IPS-18a (cell line): ENCODE data around the gene SHF.
"Not testable (repeated sequence)": the region's sequence is repeated elsewhere in the genome, so short reads cannot be mapped to it uniquely, and the experiment has no call there.

Source experiments
- H3K27ac ChIP-seq: one replicate; pipeline ENCODE4 v1.5.1; 2013; ENCODE audit warnings: low read length
- H3K27me3 ChIP-seq: one replicate; pipeline ENCODE4 v1.6.1; 2013; ENCODE audit warnings: mild to moderate bottlenecking, low read length; ENCODE audit not compliant: control insufficient read depth, insufficient read depth
- H3K36me3 ChIP-seq: one replicate; pipeline ENCODE4 v1.6.1; 2013; ENCODE audit warnings: low read depth, low read length; ENCODE audit not compliant: control insufficient read depth
- H3K4me1 ChIP-seq: one replicate; pipeline ENCODE4 v1.6.1; 2013; ENCODE audit warnings: low read depth, low read length; ENCODE audit not compliant: control insufficient read depth
- H3K4me3 ChIP-seq: one replicate; pipeline ENCODE4 v1.5.1; 2013; ENCODE audit warnings: low read length
- H3K9ac ChIP-seq: one replicate; pipeline ENCODE4 v1.6.1; 2013; ENCODE audit warnings: mild to moderate bottlenecking, low read length, moderate library complexity
- H3K9me3 ChIP-seq: one replicate; pipeline ENCODE4 v1.6.1; 2013; ENCODE audit warnings: low read depth, low read length; ENCODE audit not compliant: control insufficient read depth

Gene SHF

DNA sequence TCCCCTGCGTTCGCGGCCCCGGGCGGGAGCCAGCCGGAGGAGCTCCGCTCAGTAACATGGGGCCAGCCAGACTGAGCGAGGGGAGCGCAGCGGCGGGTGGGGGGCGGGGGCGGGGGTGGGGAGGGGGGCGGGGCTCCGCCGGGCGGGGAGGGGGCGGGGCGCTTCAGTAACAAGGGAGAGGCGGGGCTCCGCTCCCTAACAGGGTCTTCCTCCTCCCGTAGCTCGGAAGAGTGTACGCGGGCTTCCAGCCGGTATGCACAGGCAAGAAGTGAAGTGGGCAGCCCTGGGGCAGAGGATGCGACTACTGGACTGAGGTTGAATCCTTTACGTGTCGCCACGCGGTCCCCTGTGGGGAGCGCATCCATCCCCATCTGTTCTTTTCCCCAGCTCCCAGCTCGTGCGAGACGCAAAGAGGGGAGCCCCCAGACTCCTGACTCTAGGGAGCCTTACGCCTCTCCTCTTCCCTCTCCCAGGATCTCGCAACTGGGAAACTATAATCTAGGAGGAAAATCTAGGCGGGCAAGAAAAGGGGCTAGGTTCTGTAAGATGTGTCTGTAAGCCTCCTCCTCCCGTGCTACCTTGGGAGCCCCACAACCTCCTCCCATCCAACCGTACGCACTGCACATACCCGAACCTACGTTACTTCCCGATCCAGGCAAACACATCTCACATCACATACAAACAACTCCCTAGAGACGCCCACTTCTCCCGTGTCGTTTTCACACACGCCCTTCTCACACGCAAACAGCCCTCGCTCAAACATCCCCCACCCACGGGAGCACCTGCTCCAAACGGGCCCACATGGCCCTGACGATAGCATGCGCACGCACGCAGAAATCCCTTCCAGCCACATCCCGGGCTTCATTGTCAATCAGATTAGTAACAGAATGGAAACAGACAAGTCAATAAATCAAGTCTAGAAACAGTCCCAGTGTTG, at the start of gene SHF:
Gene SHF, minus strand, starts transcription at position 73 of the 937 bp plus-strand sequence. Its CDS starts 15 bp downstream, at position 58.
- Histone ChIP-seq H3K27ac (no peak within 1 kb of the TSS), H3K27me3 (peaks cover 25% of the 10 kb centered on the region), H3K4me3 (peak within 1 kb of the TSS; percentile 88), H3K4me1 (peaks cover 23% of the 10 kb centered on the region), H3K9ac (peak within 1 kb of the TSS; percentile 64), H3K9me3 (no peaks in the 10 kb centered on the region), H3K36me3 (no peaks in the 10 kb centered on the region)

- not testable (repeated sequence) for H3K4me1 ChIP-seq, H3K4me3 ChIP-seq, H3K9ac ChIP-seq, H3K36me3 ChIP-seq, H3K27me3 ChIP-seq, H3K27ac ChIP-seq
- H3K9me3 ChIP-seq = peaks cover 22% of the 10 kb centered on the region
These were observed 49.0 kb upstream of the SHF start for GRCh38 chr15:45236806-45237205.

- Histone ChIP-seq H3K4me3 (no peak overlapping the region), H3K27ac (no peak overlapping the region), H3K27me3 (no peaks in the 10 kb centered on the region), H3K9ac (no peak overlapping the region), H3K9me3 (peaks cover 14% of the 10 kb centered on the region), H3K4me1 (no peaks in the 10 kb centered on the region), H3K36me3 (no peaks in the 10 kb centered on the region)
These were observed 46.9 kb upstream of the SHF start for GRCh38 chr15:45234562-45235235.

DNA sequence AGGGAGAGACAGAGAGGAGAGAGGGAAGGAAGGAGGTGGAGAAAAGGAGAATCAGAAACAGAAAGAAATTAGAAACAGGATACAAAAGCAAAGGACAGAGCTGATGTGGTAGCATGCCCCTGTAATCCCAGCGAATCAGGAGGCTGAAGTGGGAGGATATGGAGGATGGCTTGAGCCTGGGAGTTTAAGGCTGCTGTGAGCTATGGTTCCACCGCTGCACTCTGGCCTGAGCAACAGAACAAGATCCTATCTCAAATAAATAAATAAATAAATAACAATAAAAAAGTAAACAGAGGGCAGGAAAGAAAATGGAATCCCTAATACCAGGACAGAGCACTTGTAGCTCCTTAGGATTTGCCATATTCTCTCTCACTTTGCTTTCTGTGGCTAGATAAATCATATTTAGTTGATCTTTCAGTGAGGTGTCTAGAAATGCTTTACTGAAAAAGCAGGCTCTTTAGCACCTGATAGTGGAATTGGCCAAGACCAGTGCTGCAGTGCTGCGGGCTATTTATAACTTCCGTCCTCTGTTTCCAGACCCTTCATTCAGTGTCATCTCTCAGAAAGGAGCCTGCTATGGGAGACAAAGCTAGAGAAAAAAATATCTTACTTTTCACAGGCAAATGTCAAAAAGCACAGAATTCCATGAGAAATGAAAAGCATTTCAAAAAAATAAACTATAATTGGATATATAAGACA, 44.2 kb upstream of the SHF start:
- H3K4me3 ChIP-seq = no peak overlapping the region
- no peak overlapping the region for H3K27ac ChIP-seq
- H3K27me3 ChIP-seq = no peaks in the 10 kb centered on the region
- H3K9me3 ChIP-seq = peaks cover 8% of the 10 kb centered on the region
- H3K9ac ChIP-seq = no peak overlapping the region
- H3K36me3 ChIP-seq = no peaks in the 10 kb centered on the region
- H3K4me1 ChIP-seq = no peaks in the 10 kb centered on the region

GRCh38 chr15:45231132-45231531, 43.4 kb upstream of the SHF start:
- H3K9me3 ChIP-seq = peaks cover 8% of the 10 kb centered on the region
- H3K27me3 ChIP-seq = no peaks in the 10 kb centered on the region
- H3K27ac ChIP-seq = no peak overlapping the region
- H3K4me3 ChIP-seq = no peak overlapping the region
- no peaks in the 10 kb centered on the region for H3K4me1 ChIP-seq
- H3K9ac ChIP-seq = no peak overlapping the region
- no peaks in the 10 kb centered on the region for H3K36me3 ChIP-seq

DNA sequence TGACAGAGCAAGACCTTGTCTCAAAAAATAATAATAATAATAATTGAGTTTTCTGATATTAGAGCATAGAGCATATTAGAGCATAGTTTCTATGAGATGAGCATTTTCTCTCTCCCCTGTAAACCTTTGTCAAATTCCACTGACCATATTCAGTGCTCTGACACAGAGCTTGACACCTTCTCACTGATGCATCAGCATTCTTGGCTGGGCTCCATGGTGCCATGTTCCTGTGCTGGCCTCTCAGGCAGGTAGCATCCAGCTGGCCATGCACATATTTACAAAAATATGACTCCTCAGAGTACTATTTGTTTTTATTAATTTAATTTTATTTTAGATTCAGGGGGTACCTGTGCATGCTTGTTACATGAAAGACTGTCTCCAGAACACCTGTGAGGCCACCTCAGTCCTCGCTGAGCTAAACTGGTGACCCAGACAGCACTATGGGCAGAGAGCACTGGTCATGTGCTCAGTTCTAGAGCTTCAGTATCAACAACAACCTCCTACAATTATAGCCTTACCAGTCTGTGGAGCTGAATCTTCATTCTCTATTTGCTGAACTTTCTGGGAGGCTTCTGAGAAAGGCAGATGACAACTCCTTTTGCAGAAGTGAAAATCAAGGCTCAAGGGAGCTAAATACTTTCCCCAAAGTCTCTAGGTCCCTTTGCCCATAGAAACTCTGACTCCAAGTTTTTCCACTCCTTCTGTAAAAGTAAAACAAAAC, 42.6 kb upstream of the SHF start:
- no peaks in the 10 kb centered on the region for H3K36me3 ChIP-seq
- no peaks in the 10 kb centered on the region for H3K27me3 ChIP-seq
- H3K27ac ChIP-seq = no peak overlapping the region

GRCh38 chr15:45228931-45229330, 41.2 kb upstream of the SHF start:
- H3K27me3 ChIP-seq = no peaks in the 10 kb centered on the region
- H3K9ac ChIP-seq = no peak overlapping the region
- H3K4me3 ChIP-seq = no peak overlapping the region
- H3K4me1 ChIP-seq = no peaks in the 10 kb centered on the region
- H3K36me3 ChIP-seq = no peaks in the 10 kb centered on the region
- H3K9me3 ChIP-seq = peaks cover 3% of the 10 kb centered on the region
- no peak overlapping the region for H3K27ac ChIP-seq

More for the DNA sequence above, 42.6 kb upstream of the SHF start:
- Histone ChIP-seq H3K9me3 (peaks cover 8% of the 10 kb centered on the region), H3K9ac (no peak overlapping the region), H3K4me1 (no peaks in the 10 kb centered on the region), H3K4me3 (no peak overlapping the region)

DNA sequence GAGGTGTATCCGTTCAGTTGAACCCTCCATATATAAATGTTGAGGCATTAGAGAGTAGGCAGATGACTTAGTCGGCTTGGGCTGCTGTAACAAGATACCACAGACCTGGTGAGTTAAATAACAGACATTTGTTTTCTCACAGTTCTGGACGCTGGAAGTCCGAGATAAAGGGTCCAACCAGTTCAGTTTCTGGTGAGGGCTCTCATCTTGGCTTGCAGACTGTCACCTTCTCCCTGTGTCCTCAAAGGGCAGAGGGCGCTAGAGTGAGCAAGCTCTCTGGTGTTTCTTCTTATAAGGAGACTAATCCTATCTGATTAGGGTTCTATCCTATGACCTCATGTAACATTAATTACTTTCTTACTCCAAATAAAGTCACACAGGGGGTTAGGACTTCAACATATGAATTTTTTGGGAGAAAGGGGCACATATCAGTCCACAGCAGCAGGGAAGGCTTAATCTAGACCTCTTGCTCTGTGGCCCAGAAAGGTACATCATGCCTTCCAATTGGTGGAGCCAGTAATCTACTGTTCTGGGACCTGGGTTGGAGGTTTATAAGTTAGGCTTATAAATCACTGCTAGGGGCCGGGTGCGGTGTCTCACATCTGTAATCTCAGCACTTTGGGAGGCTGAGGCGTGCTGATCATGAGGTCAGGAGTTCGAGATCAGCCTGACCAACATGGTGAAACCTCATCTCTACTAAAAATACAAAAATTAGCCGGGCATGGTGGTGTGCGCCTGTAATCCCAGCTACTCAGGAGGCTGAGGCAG, 37.9 kb upstream of the SHF start:
- no peak overlapping the region for H3K27ac ChIP-seq
- no peaks in the 10 kb centered on the region for H3K4me1 ChIP-seq
- H3K27me3 ChIP-seq = no peaks in the 10 kb centered on the region
- H3K4me3 ChIP-seq = no peak overlapping the region
- no peak overlapping the region for H3K9ac ChIP-seq
- H3K36me3 ChIP-seq = no peaks in the 10 kb centered on the region
- H3K9me3 ChIP-seq = no peaks in the 10 kb centered on the region

DNA sequence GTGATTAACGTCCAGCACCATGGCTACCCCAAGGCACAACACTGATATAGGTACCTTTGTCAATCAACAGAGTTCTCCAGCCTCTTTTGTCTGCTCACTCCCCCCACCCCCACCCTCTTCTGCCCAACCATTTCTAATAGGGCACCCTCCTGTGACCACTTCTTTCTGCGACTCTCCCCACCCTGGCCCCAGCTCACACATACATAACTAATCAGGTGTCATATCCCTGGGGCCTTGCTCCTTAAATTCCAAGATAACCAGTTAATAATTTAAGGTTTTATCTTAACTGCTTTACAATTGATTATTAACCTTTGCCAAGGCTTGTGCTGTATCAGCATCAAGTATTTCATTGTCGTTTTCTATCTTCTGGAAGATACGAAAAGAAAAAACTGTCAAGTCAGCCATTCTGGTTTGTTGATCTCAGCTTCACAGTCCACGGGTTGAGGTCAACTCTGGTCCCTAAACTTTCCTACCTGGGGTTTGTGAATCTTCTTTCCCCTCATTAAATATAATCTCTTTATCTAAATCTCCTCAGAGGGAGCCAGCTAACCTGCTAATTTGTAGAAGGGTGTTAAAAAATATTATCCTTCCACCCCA, 37.0 kb upstream of the SHF start:
- H3K4me3 ChIP-seq = no peak overlapping the region
- H3K4me1 ChIP-seq = no peaks in the 10 kb centered on the region
- no peaks in the 10 kb centered on the region for H3K36me3 ChIP-seq
- H3K27ac ChIP-seq = no peak overlapping the region
- no peak overlapping the region for H3K9ac ChIP-seq
- H3K27me3 ChIP-seq = no peaks in the 10 kb centered on the region
- no peaks in the 10 kb centered on the region for H3K9me3 ChIP-seq

DNA sequence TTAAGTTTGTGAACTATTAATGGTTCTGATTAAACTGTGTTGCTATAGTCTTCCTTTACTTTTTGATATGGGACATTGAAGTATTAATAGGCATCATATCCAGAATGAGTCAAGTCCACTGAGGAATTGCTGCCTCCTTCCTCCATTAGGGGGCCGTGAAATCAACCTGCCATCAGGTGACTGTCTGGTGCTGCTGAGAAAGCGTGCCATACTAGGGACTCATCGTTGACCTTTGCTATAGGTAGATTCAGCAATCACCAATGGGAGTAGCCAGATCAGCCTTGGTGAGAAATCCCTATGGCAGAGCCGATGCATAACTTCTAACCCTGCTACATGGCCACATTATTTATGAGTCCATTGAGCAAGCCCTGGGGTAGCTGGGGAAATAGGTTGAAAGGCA, 34.2 kb upstream of the SHF start:
- Histone ChIP-seq H3K4me3 (no peak overlapping the region), H3K27ac (no peak overlapping the region), H3K9me3 (no peaks in the 10 kb centered on the region), H3K4me1 (no peaks in the 10 kb centered on the region), H3K27me3 (no peaks in the 10 kb centered on the region), H3K36me3 (no peaks in the 10 kb centered on the region), H3K9ac (no peak overlapping the region)
